GM19463 (cell line): ENCODE data around the gene TRIML1.
"Not testable (repeated sequence)": the region's sequence is repeated elsewhere in the genome, so short reads cannot be mapped to it uniquely, and the experiment has no call there.

Source experiments
- ATAC-seq: cut with Tn5 transposase; IDR thresholded peaks from one replicate; pipeline ENCODE4 v1.9.1; 2021; ENCODE audit warnings: mild to moderate bottlenecking, moderate library complexity; ENCODE audit not compliant: unreplicated experiment

The TRIML1 gene

DNA sequence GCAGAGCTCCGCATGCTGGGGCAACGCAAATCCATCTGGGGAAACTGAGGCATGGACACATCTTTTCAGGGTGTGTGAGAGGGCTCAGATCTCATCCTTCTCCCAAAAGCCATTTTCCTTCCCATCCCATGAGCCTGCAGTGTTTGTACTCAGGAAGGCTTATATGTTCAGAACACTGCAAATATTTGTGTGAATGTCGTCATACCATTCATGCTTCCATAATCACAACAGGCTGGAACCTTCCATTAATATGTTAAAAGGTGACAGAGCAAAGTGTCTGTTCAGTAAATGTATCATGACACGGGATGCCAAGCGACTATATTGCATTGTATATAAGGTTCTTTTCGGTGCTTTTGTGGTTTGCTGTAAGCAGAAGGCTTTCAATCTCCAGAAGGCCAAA, 8.5 kb downstream of the TRIML1 start:
- ATAC-seq = no peak

DNA sequence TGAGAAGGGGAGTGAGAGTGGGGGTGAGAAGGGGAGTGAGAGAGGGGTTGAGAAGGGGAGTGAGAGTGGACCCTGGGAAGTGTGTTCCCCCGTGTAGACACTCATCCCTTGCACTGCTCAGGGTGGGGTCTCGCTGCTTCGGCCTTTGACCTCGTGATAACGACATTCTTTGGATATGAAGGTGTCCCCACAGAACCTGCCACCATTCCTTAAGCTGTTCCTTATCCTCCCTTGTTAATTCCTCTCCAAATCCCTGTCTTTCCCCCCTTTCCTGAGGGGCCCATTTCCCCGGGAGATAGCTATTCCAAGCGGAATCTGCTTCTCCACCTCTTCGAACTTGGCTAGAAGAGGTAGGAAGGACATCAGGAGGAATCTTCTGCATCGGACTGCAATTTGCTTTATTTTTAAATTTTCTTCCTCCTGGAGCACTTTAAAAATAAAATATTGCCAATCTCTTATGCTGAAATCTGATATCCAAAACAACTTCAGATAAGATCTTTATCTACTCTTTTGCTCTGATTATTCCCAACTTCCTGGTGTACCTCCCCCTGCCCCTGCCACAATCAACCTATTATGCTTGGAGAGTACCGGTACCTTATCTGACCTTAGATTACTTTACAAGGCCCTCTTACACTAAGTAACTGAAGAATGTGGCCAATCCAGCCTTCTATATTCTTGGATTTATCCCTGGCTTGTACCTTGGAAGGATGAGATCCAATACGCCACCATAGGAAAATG, 15.6 kb downstream of the TRIML1 start:
- no peak for ATAC-seq

DNA sequence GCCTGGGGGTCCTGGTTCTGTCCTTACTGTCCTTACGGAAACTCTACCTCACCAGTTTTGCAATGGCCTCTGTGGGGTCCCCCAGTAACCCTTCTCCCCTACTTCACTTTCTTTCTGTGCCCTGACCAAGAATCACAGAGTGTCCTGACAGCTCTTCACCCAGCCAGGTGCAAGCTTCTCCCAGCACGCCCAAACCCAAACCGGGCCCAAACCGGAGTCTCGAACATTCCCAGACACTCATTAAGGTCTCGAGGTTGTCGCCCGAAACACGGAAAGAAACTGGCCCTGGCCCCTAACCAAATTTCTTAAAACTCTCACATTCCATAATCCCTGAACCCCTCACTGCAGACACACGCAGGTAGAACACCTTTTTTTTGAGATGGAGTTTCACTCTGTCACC, 19.1 kb downstream of the TRIML1 start:
- no peak for ATAC-seq

DNA sequence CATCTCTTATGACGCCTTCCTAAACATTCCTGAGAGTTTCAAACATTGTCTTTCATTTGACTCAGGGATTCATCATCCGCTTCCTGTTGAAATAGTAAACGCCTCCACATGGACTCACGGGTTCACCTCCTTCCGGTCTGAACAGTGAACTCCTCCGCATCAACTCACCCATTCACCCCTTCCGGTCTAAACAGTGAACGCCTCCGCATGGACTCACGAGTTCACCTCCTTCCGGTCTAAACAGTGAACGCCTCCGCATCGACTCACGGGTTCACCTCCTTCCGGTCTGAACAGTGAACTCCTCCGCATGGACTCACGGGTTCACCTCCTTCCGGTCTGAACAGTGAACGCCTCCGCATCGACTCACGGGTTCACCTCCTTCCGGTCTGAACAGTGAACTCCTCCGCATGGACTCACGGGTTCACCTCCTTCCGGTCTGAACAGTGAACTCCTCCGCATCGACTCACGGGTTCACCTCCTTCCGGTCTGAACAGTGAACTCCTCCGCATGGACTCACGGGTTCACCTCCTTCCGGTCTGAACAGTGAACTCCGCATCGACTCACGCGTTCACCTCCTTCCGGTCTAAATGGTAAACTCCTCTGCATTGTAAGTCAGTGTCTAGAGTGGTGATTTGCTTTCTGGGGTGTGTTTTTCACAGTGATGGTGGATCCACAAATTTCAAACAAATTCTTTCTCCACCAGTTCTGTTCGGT, 20.4 kb downstream of the TRIML1 start:
- ATAC-seq = not testable (repeated sequence)

DNA sequence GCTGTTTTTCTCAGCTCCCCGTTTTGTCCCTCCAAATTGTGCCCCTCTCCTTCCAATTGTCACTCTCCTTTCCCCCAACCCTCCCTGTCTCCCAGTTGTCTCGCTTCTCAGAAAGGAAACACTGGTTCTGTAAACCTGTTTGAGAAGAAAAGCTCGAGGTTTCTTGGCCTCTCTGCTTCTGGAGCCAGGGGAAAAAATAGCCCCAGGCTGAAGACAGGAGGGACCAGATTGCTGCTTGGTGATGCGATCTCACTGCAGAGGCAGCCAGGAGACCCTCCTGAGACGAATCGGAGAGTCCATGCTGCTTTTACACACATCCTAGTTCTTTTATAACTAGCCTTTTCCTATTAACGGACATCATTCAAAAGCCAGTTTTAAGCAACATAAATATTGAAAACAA, 21.2 kb downstream of the TRIML1 start:
- no peak for ATAC-seq

DNA sequence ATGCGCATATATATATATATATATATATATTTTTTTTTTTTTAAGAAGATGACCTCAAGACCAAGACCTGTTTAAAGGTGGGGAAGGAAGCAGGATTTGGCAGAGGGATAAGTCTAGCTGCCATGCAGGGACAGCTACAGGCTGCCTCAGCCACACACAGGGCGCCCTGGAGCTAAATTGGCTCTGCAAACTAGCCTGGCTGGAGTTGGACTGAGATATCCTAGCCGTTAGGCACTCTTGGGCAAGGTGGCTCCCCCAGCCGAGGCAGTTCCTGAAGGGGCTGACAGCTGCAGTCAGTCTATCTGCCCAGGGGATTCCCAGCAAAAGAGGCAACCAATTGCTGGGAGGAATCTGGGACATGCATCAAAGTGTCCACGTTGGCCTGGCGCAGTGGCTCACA, 21.9 kb downstream of the TRIML1 start:
- no peak for ATAC-seq

DNA sequence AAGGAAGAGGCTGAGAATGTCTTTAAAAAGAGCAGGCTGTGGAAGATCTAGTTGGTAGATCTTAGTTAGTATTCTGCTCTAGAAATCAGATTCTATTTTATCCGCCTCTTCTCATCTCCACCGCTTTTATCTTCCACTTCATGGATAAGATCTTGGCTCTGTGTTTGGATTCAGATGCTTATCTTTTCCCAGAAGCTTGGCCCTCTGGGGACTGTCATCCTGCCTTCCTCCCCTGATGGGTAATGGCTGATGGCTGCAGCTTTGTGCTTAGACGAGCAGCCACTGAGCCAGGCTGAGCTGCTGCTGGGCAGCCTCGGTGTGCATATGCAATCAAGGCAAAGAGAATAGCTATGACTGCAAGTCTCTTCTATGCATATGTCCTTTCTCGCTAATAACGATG, 23.5 kb downstream of the TRIML1 start:
- ATAC-seq = no peak

DNA sequence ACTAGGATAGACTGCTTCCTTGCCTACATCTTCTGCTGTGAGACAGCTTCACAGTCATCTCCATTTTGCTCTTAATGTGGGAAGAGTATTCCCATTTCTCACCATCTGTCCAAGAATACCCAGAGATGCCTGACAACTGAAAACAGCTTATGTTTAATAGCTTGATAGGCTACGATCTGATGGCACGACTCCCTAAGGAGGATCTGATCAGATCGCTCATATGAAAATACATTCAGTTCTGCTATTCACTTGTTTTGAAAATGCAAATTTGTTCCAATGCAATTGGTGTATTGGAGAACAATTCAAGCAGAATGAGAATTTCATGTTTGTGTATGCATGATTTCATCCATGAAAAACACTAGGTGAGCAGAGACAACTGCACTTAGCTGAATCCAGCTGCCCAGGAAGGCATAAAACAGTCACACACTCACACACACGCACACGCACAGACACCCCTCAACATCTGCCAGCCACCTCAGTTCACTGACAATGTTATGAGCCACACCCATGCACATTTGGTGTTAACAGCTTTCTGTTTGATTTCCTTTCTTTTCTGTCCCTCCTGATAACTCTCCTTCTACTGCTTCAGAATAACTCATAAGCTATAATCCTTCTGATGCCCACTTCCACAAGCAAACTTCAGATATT, 29.6 kb downstream of the TRIML1 start:
- ATAC-seq = no peak

DNA sequence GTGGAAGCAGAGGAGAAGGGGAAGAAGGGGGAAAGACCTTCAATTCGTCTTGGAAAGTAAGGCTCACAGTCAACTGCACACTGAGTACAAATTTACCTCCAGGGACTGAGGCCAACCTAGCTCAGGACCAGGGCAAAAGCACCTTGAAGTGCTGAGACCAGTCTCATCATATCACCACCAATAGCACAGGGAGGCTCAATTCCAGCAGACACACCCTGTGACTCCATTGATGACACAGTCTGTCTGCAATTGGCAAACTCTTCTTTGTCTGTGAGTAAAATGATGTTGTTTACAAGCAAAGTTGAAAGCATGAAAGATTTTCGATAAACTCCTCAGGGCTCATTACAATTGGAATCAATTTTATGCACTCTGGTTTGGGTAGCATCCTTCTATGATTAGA, 32.3 kb downstream of the TRIML1 start:
- ATAC-seq = no peak

DNA sequence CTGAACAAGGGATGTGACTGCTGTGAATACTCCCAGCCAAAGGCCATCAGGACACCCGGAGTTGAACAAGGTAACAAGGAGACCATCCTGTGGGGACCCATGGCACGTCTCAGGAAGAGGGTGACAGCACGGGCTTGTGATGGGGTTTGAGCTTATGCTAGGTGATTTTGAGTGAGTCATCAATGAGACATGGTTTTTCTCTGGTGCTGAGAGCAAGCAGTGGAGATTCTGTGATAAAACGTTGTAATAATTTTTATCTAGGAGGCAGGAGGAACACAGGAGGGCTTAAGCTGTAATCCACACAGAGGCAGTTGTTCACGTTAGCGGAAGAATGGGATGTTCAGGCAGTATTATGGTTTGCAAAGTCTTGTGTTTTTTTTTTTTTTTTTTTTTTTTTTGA, 36.0 kb downstream of the TRIML1 start:
- ATAC-seq = no peak

DNA sequence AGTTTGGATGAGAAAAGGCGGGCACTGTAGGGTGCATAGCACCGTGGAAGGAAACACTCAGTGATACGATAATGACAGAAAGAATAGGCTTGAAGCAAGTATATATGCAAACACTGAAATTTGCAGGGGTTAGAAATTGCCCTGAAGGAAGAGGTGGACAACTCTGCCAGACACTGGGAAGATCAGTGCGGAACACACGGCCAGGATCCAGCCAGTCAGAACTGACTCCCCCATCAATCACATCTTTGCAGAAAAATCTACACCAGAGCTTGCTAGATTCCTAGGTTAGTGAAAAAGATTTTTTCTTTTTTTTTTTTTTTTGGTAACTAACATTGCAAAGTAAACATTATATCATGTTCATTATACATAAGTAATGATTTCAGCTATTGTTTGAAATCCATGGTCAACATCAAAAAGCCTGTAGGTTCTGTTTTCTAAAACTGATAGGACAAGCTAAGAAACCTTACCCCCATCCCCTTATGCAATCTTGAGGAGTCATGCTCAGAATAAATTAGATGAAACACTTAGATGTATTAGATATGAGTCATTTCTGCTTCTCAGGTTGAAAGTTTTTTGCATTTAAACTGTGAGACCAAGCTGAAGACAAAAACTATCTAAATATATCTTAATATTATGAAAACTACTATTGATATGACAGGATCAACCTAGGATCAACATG, 38.9 kb downstream of the TRIML1 start:
- ATAC-seq = no peak

DNA sequence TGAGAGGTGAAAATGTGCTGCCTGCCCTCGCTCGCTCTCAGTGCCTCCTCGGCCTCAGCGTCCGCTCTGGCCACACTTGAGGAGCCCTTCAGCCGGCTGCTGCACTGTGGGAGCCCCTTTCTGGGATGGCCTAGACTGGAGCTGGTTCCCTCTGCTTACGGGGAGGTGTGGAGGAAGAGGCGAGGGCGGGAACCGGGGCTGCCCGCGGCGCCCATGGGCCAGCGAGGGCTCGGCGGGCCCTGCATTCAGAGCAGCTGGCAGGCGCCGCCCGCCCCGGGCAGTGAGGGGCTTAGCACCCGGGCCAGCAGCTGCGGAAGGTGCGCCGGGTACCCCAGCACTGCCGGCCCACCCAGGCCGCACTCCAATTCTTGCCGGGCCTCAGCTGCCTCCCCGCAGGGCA, 39.6 kb downstream of the TRIML1 start:
- no peak for ATAC-seq

DNA sequence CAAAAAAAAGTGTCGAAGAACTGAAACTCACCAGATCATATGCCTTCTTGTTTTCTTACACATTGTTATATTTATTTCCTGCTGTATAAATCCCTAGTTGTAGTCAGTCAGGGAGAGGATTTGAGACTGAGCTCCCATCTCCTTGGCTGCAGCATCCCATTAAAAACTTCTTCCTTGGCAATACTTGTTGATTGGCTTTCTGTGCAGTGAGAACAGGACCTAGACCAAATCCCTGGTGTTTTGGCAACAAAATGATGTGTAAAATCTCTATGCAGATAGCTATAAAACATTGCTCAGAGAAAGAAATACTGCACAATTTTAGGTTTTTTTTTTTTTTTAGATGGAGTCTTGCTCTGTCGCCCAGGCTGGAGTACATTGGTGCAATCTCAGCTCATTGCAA, 47.9 kb downstream of the TRIML1 start:
- ATAC-seq = no peak

DNA sequence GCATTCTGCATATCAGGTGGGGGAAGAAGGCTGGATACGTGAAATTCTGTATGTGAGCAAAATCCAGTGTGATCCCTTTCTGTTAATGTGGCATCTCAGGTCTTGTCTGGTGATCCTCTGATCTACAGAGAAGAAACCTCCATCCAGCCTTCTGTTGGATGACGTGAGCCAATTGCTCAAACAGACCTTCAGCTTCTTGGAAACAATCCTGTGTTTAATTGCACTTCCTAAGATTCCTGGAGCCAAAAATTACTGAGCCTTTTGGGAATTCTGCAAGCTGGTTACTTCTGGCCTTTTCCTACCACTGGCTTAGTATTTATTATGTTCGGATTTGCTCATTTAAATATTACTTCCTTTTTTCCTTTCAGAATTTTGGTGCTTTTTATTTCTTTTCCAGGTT, 51.2 kb downstream of the TRIML1 start:
- no peak for ATAC-seq

DNA sequence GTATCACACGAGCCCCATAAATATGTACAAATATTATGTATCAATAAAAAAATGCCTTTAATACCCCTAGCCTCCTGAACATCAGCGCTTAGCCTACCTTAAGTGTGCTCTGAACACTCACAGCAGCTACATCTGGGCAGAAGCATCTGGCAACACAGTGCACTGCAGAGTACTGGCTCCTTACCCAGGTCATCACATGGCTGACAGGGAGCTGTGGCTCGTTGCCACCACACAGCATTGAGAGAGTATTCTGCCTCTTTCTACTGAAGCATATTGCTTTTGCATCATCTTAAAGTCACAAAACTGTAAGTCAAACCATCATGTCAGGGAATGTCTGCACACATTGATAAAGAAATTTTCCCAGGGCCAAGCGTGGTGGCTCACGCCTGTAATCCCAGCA, 55.2 kb downstream of the TRIML1 start:
- no peak for ATAC-seq

DNA sequence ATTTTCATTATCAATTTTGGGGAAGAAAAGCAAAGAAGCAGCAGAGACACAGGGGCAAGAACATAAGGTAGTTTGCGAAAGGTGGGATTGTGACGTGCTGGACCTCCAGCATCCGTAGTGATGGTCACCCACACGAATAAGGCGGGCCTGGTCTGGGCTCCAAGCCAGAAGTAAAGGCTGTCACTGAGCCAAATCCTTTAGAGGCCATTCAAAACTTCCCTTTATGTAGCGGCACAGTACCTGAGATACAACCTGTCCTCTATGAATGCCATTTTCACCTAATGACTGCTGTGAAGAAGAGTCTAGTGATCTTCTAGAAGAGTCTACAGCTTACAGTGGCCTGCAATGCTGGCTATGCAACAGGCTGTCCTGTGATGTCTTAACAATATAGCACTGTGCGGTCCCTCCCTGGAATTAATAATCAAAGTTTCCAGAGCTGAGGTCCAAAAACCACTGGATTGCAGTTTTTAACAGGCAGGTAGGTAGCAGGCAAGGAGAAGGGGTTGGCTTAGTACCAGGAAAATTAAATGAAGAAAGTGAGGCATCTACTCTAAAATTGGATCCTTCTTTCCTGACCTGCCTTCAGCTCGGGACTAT, 56.2 kb downstream of the TRIML1 start:
- ATAC-seq = no peak

DNA sequence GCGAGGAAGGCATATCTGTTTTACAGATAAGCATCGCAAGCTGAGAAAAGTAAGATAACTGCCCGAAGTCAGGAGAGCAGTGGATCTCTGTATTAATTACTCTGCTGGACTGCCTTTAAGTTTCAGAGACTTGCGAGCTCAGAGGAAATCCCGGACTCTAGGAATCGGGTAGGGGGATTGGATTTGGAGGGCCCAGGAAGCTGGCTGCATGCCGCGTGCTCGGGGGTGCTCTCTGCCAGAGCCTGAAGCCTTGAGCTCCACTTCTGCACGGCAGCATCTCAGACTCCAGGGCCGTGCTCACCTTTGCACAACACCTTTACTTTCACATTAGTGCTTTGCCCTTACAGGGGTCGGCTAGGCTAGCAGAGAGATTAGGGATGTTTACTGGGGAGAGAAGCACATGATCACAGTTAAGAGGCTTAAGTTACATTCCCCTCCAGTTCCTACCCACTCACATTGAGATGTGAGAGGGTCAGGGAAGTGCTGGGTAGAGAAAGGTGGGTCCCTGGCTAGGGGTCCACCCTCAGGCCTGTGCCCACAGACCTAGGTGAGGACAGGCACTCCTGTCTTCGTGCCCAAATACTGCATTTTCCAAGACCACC, 57.0 kb downstream of the TRIML1 start:
- no peak for ATAC-seq
